Uterus (tissue), 2 donors: ENCODE data around the gene CLHC1.

ENCODE experiments used
- CTCF ChIP-seq, 4 experiments: fragments of 200-600 bp in 2 of 4; fragments of 450-650 bp in 2 of 4; sonication (generic) in 2 of 4; IDR thresholded peaks; one replicate each; pipeline ENCODE4 v1.5.1; 2016 to 2019; ENCODE audit warnings: antibody characterized with exemption in 4 of 4, mild to moderate bottlenecking in 2 of 4, moderate library complexity in 1 of 4
- POLR2A ChIP-seq, 2 donors: fragments of 450-650 bp; IDR thresholded peaks; one replicate each; pipeline ENCODE4 v1.6.1; 2016; ENCODE audit warnings: antibody characterized with exemption in 2 of 2, mild to moderate bottlenecking in 1 of 2, moderate library complexity in 1 of 2

- TF ChIP-seq CTCF (IDR thresholded peaks at IDR 0.05) (no peak), POLR2A (IDR thresholded peaks at IDR 0.05) (no peak)
These were observed 1.5 kb upstream of the CLHC1 start for GRCh38 chr2:55233658-55233940.
